Stimulated activated CD4-positive, alpha-beta T cell treated with anti-CD3 and anti-CD28 coated beads, Interleukin-2, amount 100 ng/mL, for 48 hours (primary cell): Measurements from ENCODE around the gene GFPT1.
A peak's percentile ranks its signal among the peaks of the same experiment; 100 is the strongest.
"Not testable (repeated sequence)": the region's sequence is repeated elsewhere in the genome, so short reads cannot be mapped to it uniquely, and the experiment has no call there.

Source experiments
- DNase-seq, 2 donors: peaks; one replicate each; pipeline ENCODE4 v3.0.0-alpha.2; 2020

GFPT1 gene

DNA sequence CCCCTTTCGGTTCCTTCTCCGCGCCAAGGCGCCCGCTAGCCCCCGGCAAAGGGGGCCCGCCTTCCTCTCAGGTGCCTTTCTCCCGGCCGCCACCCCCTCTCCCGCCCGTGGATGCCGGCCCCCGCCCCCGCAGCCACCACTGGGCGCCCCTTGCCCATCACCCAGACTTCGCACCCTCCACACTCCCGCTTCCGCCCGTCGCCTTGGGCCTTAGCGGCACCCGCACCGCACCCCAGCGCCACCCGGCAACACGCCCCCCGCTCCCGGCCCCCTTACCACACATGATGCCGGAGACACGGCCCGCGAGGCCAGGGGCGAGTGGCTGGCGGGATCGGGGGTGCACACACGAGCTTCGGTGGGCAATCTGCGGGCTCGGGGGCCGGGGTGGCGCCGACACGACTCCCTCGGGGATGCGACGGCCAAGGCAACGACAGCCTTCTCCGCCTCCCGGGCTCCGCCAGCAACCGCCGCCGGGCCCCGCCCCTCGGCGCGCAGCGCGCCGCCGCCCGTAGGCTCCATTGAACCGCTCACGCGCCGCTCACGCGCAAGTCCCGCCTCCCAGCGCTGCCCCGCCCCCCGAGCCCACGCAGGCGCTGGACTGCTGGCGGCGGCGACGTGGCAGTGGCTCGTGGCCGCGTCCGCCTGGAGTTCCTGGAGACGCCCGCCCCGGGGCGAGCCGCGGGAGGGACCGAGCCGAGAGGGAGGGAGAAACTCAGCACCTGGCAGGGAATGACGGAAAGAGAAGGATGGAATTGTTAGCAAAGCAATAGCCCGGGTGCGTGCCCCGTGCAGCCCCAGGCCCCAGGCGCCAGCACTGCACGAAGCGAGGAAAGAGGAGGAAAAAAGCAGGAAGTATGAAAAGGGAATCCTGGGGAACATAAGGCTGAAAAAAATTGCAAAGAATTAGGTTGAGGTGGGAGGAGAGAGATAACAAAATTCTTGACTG lies at the start of gene GFPT1:
Gene GFPT1, minus strand, starts transcription at position 439 of the 946 bp plus-strand sequence. Its CDS starts 156 bp downstream, at position 283.
- peak; percentile 89 to 94 for DNase-seq

DNA sequence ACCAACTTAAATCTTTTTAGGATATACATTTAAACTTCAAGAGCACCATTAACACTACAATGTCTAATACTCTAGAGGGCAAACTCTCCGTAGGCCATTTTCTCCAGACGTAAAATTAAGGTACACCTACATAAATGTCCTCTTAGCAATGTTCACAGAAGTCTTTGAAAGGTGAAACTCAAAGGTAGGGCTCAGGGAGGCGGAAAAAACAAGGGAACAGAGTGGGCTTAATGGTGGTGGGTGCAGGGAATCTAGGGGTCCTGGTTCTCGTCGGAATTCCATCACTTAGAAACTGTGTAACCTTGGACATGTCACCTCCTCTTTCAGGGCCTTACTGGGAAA lies 49.5 kb upstream of the GFPT1 start:
- DNase-seq, result no peak

DNA sequence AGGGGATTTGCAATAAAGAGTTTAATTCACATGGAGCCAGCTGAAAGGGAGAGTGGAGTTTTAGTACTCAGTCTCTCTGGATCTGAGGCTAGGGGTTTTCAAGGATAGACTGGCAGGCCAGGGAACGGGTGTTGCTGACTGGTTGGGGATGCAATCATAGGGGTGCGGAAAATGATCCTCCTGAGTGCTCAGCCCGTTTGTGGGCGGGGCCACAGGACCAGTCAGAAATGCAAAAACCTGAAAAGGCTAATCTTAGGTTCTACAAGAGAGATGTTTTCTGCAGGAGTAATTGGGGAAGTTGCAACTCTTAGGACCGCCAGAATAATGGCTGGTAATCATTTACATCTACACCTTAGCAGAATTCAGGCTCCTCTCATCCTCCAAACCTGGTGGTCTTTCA lies 47.7 kb upstream of the GFPT1 start:
- no peak for DNase-seq

DNA sequence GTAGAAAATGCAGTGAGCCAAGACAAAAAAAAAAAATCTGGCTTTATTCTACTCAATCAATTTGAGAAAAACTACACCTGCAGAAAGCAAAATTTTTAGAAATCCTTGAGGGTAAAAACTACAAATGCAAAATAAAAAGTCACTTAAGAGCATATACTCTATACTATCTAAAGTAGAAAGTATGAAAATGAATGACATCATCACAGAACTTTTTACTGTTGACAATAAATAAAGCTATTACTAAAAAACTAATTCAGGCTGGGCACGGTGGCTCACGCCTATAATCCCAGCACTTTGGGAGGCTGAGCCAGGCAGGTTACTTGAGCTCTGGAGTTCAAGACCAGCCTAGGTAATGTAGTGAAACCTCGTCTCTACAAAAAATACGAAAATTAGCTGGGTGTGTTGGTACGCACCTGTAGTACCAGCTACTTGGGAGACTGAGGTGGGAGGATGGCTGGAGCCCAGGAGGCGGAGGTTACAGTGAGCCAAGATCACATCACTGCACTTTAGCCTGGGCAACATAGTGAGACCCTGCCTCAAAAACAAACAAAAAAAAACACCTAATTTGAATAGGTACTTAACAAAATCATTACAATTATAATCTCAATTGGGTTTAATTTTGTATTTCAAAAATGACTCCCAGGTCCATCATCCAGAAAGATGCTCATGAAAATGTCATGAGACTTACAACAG lies 42.6 kb upstream of the GFPT1 start:
- no peak for DNase-seq

DNA sequence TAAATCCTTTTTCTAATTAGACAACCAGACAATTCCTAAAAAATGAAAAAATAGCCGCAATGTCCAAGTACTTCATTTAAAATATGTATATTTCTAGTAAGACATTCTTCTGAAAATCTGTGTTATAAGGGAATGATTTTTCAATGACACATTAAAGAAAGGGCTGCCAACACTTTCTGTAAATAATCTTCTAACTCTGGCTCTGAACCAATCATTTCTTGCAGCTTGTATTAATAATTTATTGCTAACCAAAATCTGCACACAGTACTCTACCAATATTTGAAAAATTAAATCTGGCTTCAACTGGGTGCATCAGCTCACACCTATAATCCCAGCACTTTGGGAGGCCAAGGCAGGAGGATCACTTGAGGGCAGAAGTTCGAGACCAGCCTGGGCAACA lies 42.0 kb upstream of the GFPT1 start:
- no peak for DNase-seq

DNA sequence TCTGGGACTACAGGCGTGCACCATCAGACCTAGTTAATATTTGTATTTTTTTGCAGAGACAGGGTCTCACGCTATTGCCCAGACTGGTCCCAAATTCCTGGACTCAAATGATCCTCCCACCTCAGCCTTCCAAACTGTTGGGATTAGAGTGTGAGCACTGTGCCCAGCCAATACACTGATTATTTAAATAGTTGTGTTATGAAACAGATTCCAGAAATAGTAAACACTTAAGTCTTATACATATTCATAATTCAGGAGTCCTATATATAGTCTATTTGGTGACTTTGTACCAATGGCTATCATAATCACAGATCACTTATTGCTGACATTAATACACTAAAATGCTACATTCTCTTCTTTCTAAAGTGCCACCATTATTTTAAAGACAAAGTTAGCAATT lies 37.4 kb upstream of the GFPT1 start:
- DNase-seq, result no peak

DNA sequence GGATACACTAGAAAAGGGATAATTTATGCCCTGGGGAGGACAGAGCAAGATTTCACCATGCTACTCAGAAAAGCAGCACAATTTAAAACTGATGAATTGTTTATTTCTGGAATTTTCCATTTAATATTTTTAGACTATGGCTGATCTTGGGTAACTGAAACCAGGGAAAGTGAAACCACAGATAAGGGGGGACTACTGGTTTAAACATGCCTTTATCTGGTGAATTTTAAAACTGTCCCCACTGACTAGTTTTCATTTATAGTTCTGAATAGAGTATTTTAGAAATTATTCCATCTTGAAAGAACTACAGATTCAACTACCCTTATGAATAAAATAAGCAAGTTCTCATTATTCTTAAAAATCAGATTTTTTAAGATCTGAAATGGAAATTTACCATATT lies 35.2 kb upstream of the GFPT1 start:
- no peak for DNase-seq

DNA sequence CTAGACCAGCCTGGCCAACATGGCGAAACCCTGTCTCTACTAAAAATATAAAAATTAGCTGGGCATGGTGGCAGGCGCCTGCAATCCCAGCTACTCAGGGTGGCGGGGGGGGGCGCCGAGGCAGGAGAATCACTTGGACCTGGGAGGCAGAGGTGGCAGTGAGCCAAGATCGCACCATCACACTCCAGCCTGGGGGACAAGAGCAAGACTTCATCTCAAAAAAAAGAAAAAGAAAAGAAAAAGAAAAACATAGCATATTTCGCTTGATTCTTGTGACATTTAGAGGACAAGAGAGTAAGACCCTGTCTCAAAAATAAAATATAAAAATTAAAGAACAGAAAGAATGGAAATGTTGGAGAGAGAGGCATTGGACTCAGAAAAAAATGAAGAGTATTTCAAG lies 32.1 kb upstream of the GFPT1 start:
- not testable (repeated sequence) for DNase-seq

DNA sequence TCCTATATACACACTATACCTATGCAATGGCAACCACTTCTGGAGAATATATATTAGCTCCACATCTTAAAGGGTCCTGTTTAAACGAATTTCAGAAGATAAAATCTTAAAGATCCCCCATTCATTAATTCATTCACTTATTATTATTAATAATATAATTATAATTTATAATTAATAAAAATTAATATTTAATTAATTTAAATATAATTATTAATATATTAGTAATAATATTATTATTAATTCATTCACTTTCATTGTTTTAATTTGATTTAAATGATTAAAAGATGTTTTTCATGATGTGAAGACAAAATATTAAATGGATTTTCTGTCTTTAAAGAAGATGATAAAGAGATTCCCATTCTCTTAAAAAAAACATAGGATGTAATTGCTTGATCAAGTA lies 29.1 kb upstream of the GFPT1 start:
- no peak for DNase-seq

DNA sequence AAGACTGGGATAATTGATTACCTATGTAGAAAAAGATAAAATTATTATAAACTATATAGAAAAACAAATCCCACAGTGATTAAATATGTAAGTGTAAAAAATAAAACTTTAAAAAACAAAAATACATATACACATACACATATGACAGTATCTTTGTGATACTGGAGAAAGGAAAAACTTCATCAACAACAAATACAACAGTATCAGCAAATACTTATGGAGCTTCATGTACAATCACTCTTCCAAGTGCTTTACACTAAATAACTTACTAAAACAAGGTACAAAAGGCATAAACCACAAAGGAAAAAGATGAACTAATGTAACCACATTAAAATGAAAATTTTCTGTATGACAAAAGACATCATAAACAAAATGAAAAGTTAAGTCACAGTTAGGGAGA lies 24.1 kb upstream of the GFPT1 start:
- DNase-seq, result no peak

DNA sequence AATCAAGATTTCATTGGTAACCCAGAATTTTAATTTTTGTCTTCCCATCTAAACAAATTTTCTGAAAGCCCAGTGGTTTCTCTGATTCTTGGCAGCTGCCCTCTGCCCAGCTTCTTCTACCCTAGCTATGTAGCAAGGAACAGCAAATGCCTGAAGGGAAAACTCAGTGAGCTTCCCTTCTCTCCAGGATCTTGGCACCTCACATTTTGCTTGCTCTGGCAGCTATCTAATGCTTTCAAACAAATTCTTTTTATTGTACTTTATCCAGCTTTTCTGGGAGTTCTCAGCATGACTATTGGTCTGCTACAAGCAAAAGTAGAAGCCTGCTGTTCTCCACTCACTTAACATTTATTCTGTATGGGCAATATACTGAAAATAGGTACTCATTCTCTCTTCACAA lies 18.3 kb upstream of the GFPT1 start:
- no peak for DNase-seq

DNA sequence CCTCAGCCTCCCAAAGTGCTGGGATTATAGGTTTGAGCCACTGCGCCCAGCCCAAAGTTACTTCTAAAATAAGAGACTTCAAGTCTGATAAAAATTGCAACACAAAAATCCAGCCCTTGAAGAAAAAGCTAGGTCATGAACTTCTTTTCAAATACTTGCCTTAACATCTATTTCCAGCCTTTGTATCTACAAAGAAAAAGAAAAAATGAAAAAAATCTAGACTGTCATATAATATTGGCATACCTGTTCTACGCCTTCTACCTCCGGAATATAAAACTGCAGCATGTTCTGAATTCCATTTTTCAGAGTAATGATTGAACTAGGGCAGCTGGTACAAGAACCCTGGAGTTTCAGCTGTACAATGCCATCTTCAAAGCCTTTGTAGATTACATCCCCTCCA lies 13.1 kb upstream of the GFPT1 start:
- no peak for DNase-seq

DNA sequence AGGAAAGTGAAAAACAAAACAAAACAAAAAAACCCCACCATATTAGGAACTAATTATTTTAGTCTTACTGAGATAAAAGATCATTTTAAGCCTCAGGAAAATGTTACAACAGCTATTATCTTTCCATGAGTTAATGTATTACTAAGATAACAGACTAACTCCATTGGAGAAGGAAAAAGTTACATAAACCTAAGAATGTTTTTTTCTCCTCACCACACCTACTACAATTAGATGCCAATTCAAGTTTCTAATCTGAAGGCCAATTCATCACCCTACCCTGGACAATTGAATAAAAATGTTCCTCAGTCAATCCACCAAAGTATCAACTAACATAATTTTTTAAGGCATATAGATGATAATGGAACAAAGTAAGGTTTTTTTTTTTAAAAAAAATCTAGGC lies 10.2 kb upstream of the GFPT1 start:
- DNase-seq, result no peak

DNA sequence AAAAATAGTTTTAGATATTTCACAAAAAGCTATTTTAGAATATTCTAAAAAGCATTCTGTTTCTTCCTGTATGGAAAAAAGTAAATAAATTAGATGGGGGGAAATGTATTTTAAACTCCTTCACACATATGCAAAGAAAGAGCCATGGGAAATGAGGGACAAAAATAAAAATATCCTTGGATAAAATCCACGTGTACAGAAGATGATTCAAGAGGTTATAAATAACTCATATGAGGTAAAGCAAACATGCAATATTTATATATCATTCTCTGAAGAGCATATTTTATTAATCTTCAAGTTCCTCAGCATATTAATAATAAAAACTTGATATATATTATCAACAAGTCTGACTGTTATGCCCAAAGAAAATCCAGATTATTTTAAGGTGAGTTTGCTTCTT lies 8.8 kb upstream of the GFPT1 start:
- no peak for DNase-seq

DNA sequence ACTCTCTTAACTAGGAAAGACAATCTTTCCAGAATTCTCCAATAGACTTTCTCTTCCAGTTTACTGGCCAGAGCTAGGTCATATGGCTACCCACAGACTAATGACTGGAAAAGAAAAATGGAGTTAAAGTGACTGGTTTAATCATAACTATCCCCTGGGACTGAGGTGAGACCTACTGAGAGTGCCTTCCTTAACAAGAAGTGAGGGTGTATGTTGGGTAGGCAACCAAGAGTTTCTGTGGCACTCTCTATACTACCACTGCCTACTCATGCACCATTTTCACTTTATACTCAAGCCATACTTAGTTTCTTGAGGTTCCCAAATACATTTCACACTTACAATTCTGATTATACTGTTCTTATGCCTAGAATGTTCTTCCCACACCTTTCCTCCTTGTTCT lies 6.9 kb upstream of the GFPT1 start:
- no peak for DNase-seq

DNA sequence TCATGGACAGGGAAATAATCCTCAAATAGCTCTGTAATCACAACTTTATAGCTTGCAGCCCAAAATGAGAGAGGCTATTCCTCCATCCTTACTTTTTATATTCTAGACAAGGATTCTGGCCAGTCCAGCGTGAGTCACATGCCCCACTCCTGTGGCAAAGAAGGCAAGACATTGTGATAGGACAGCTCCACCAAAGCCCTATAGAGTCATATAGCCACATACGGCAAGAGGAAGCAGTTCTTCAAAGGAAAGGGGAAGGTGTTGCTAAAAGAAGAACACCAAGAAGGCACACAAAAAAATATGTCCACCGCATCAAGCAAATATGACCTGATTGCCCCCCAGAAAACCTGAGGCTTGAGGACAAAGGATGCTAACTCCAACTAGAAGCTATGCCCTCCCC lies 3.4 kb upstream of the GFPT1 start:
- no peak for DNase-seq

DNA sequence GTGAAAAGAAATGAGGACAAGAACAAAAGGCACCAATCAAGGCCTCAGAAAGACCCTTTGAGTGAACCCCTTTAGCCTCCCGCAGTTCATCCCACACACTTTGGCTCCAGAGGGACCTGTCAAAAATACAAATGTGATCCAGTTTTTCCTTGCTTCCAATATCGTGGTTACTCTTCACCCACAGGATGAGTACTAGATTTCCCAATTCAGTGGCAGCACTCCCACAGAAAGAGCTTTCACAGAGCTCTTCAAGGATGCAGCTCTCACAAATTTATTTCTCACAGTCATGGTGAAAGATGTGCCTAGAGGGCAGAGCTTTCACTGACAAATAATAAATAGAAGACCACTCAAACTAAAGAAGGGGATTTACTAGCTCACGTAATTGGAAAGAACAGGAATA lies 3.0 kb upstream of the GFPT1 start:
- no peak for DNase-seq

DNA sequence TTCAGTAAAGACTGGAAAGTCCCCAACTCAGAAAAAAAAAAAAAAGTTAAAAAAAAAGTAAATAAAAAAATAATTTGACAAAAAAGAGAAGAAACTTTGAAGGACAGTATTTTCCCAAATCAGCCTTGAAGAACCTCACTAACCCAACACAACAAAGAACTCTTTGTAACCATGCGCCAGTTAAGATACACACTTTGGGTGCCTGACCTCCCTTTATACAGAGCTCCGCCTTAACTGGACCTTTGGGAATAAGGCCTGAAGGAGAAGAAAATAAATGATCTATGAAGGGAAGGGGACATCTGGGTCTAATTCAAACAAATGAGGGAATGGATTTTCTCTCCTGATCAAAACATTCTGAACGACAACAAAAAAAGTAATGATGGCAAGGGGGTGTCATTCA lies 2.2 kb upstream of the GFPT1 start:
- DNase-seq, result no peak

DNA sequence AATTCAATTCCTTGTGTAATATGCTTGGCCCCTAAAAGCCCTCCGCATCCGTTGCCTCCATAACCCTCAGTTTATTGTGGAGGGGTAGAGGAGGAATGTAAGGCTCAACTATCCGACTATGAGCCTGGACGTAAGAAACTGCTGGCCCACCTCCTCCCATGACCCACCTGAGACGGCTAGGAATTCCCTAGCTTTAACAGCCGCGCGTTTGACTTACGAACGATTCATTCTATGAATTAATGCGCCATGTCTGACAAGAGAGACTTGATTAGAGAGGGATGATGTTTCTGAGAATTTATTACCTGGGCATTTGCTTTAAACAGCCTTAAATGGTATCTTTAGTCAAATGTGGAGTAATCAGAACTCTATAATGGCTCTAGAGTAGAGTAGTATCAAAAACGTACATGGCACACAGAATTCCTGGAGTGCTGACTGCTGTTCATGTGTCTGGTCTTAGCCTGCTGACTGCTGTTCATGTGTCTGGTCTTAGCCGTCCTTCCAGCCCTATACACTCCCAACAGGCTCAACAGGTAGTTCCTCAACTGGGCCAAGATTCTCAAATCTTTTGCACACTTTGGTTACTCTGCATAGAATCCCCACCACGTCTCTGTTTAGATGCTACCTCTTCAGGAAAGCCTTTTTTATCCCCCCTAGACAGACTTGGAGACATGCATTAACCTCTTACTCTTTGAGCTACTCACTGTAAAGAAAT lies 899 bp upstream of the GFPT1 start:
- no peak for DNase-seq

DNA sequence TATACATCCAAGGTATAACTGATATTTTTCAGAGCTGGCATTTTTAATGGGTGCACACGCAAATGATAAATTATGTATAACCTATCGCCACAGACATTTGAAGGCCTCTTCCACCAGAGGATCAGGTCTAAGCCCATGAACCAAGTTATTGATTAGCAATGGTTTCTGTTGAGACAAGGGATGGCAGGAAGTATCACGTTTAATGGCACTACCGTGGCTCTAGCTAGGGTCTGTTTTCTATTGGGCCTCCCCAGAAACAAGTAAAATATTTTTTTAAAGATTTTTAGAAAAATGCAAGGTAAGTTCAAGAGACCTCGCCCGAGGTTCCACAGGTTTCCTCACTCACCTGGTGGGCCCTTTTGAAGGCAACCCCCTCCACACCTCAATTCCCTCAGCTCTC lies 667 bp downstream of the GFPT1 start:
- no peak for DNase-seq

DNA sequence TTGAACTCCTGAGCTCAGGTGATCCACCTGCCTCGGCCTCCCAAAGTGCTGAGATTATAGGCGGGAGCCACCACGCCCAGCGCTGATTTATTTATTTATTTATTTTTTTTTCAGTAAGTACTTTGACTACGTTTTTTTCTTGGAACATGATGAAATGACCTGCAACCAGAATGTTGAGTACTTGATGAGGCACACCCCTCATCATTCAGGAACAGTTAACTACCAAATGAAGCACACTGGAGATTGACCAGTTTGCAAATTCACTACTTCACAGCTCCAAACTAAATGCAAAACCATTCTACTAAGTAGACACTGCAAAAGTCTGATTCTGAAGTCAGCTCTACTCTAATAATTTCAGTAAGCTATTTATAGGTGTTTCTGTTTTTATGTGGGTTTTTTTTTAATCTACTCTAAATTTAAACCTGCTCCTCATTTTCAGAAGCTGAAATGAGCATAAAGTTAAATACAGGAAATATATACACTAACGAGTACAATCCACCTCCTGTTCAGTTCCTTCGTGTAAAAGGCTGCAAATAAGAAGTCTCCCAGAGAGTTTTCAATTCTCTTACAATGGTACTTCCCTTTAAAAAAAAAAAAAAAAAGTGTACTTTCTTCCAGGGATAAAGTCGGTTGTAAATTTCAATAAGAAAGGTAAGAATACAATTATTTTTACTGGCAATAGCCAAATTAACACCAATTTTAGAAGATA lies 1.4 kb downstream of the GFPT1 start:
- no peak for DNase-seq

DNA sequence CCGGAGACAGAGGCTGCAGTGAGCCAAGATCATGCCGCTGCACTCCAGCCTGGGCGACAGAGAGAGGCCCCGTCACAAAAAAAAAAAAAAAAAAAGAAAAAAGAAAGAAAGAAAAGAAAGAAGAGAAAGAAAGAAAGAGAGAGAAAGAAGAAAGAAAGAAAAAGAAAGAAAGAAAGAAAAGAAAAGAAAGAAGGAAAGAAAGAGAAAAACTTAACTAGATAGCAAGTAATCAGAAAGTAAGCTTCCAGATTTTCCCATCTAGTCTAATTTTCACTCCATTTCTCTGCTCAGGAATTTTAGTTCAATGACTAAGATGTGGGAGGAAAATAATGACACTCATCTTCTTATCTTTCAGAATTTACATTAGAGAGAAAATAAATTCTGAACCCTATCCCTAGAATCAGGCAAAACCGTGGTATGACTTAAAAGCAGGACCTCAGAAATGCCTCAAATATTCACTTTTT lies 2.4 kb downstream of the GFPT1 start:
- DNase-seq, result no peak

DNA sequence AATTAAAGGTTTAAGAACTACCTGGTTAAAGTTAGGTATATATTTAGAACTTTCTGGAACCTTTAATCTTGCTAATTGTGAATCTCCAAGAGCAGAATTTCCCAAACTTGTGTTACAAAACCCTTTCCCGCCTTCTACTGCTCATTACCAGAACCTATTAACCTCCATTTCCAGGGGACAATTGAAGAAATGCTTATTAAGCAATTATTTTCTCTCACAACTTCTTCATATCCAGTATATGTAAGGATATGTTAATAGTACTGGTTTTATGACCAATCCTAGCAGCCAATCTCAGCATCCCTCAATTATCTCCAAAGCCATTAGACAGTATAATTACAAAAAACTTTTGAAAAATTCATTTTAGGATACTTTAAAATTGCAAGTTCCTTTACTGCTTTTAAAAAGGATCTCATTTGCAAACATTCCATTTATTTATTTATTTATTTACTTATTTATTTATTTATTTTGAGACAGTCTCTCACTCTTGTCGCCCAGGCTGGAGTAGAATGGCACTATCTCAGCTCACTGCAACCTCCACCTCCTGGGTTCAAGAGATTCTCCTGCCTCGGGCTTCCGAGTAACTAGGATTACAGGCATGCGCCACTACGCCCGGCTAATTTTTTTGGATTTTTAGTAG lies 3.7 kb downstream of the GFPT1 start:
- no peak for DNase-seq
